GM12874 (cell line): ENCODE measurements around the gene RSPH10B2.

Source experiments
- CTCF ChIP-seq: IDR thresholded peaks from 2 replicates; pipeline ENCODE4 v1.5.1; 2011; ENCODE audit warnings: low read depth, mild to moderate bottlenecking, control low read depth, low read length, moderate library complexity; ENCODE audit not compliant: insufficient read depth

The RSPH10B2 gene

GRCh38 chr7:6725003-6725402 is 28.9 kb upstream of the RSPH10B2 start:
- no peak for TF ChIP-seq CTCF

GRCh38 chr7:6727663-6728062 is 26.2 kb upstream of the RSPH10B2 start:
- TF ChIP-seq CTCF, result no peak

- TF ChIP-seq CTCF, result no peak
Observed at GRCh38 chr7:6729492-6730342, 24.2 kb upstream of the RSPH10B2 start.

- TF ChIP-seq CTCF, result no peak
Observed at GRCh38 chr7:6730343-6730633, 23.6 kb upstream of the RSPH10B2 start.

GRCh38 chr7:6826151-6826550 is 72.2 kb downstream of the RSPH10B2 start, which contains the start of gene CCZ1B:
Gene CCZ1B, minus strand, starts transcription at chr7:6826275. Its CDS starts 78 bp downstream, at chr7:6826197.
- TF ChIP-seq CTCF, result peak; percentile 47

GRCh38 chr7:6831018-6831725 is 77.3 kb downstream of the RSPH10B2 start:
- TF ChIP-seq CTCF, result no peak

GRCh38 chr7:6833636-6834035 is 79.7 kb downstream of the RSPH10B2 start:
- TF ChIP-seq CTCF, result no peak
